Keratinocyte (primary cell): ENCODE data around the gene PRSS50. TPM values are rescaled to one million over a fixed set of nuclear protein-coding genes. Genes with fewer than 3 reads are reported as not detected.
A peak's percentile ranks its signal among the peaks of the same experiment; 100 is the strongest.

Experiments used
- DNase-seq: peaks from one replicate; pipeline ENCODE4 v3.0.0-alpha.2; 2011; ENCODE audit warnings: low read depth, missing footprints, low spot score
- FAIRE-seq: peaks from 2 replicates; lab custom pipeline; 2011; peaks lifted over from hg19 to GRCh38; lab: Jason Lieb, UNC
- H2AFZ ChIP-seq: 2 replicates; pipeline ENCODE4 v1.6.0; 2012; ENCODE audit warnings: low read length, control low read depth, inconsistent platforms; ENCODE audit not compliant: control insufficient read depth
- H3K27ac ChIP-seq: 2 replicates; pipeline ENCODE4 v1.5.1; 2011; ENCODE audit warnings: low read length; ENCODE audit not compliant: control insufficient read depth, insufficient read depth
- H3K27me3 ChIP-seq: 3 replicates; pipeline ENCODE4 v1.6.0; 2011; ENCODE audit warnings: low read length; ENCODE audit not compliant: control insufficient read depth, insufficient read depth; ENCODE audit errors: extremely low read depth
- H3K36me3 ChIP-seq, 2 experiments: 2 replicates in 1 of 2; 3 replicates in 1 of 2; pipeline ENCODE4 v1.5.1; 2011; ENCODE audit warnings: low read length in 2 of 2, mild to moderate bottlenecking in 1 of 2; ENCODE audit not compliant: control insufficient read depth in 2 of 2, insufficient read depth in 2 of 2; ENCODE audit errors: extremely low read depth in 1 of 2
- H3K4me1 ChIP-seq: 3 replicates; pipeline ENCODE4 v1.5.1; 2011; ENCODE audit warnings: low read length; ENCODE audit not compliant: control insufficient read depth, insufficient read depth; ENCODE audit errors: extremely low read depth
- H3K4me2 ChIP-seq: 3 replicates; pipeline ENCODE4 v1.6.0; 2011; ENCODE audit warnings: low read depth, low read length; ENCODE audit not compliant: control insufficient read depth, insufficient read depth; ENCODE audit errors: extremely low read depth
- H3K4me3 ChIP-seq, 3 experiments: fragments of 200-600 bp in 1 of 3; sonication (generic) in 1 of 3; 2 replicates in 2 of 3; 3 replicates in 1 of 3; pipeline ENCODE4 v1.5.1; 2011 to 2016; ENCODE audit warnings: low read length in 3 of 3, mild to moderate bottlenecking in 3 of 3, control low read depth in 2 of 3, inconsistent platforms in 1 of 3, low read depth in 1 of 3, mixed read lengths in 1 of 3, mixed run types in 1 of 3, moderate library complexity in 1 of 3; ENCODE audit not compliant: control insufficient read depth in 2 of 3, insufficient read depth in 2 of 3; ENCODE audit errors: extremely low read depth in 1 of 3
- H3K79me2 ChIP-seq: 2 replicates; pipeline ENCODE4 v1.6.0; 2012; ENCODE audit warnings: low read length; ENCODE audit not compliant: control insufficient read depth, insufficient read depth
- H3K9ac ChIP-seq: 3 replicates; pipeline ENCODE4 v1.6.0; 2011; ENCODE audit warnings: low read length; ENCODE audit not compliant: control insufficient read depth, insufficient read depth; ENCODE audit errors: extremely low read depth
- H3K9me1 ChIP-seq: 3 replicates; pipeline ENCODE4 v1.6.0; 2011; ENCODE audit warnings: low read length; ENCODE audit not compliant: control insufficient read depth, insufficient read depth; ENCODE audit errors: extremely low read depth
- H3K9me3 ChIP-seq: 2 replicates; pipeline ENCODE4 v1.5.1; 2012; ENCODE audit warnings: low read depth, low read length; ENCODE audit not compliant: control insufficient read depth
- H4K20me1 ChIP-seq: 3 replicates; pipeline ENCODE4 v1.6.0; 2011; ENCODE audit warnings: low read length; ENCODE audit not compliant: control insufficient read depth, insufficient read depth; ENCODE audit errors: extremely low read depth
- EZH2 ChIP-seq: IDR thresholded peaks from one replicate; pipeline ENCODE4 v1.6.1; 2012; ENCODE audit warnings: inconsistent platforms, mild to moderate bottlenecking, low read length, moderate library complexity
- dilution Hi-C: fragments of 300-500 bp; cut with MboI; formaldehyde crosslinking; loops from one replicate; pipeline ENCODE4 v1.7.0; 2020; ENCODE audit warnings: low sequenced_read_pairs; ENCODE audit not compliant: extremely low pct_ligation_motif_present
- polyA plus RNA-seq, 5 experiments: library from polyadenylated mRNA; depleted of rRNA in 3 of 5; stranded (reverse) in 3 of 5; stranded (forward) in 1 of 5; unstranded in 1 of 5; fragments of >200 nt; gene quantifications; 1 replicate in 1 of 5; 2 replicates in 3 of 5; 3 replicates in 1 of 5; pipeline versions ENCODE4 v1.2.1 to v1.2.3, GENCODE V29; 2011 to 2012; ENCODE audit warnings: missing spikeins in 2 of 5, low read depth in 1 of 5, low replicate concordance in 1 of 5
- TF ChIP-seq, protein P1 (sequence below), 3 experiments: IDR thresholded peaks in 1 of 3; conservative IDR thresholded peaks in 1 of 3; optimal IDR thresholded peaks in 1 of 3; 2 replicates in 2 of 3; 3 replicates in 1 of 3; pipeline versions ENCODE3 to v1.5.1; 2011; ENCODE audit warnings: low read length in 3 of 3, mild to moderate bottlenecking in 3 of 3, moderate library complexity in 2 of 3, control low read depth in 1 of 3, inconsistent platforms in 1 of 3; ENCODE audit not compliant: insufficient read depth in 2 of 3; ENCODE audit errors: extremely low read depth in 1 of 3

Gene PRSS50
- polyA plus RNA-seq, 1 donor (not counting 4 experiments of a cell fraction or from before 2014, with no cell fraction given) = not detected

DNA sequence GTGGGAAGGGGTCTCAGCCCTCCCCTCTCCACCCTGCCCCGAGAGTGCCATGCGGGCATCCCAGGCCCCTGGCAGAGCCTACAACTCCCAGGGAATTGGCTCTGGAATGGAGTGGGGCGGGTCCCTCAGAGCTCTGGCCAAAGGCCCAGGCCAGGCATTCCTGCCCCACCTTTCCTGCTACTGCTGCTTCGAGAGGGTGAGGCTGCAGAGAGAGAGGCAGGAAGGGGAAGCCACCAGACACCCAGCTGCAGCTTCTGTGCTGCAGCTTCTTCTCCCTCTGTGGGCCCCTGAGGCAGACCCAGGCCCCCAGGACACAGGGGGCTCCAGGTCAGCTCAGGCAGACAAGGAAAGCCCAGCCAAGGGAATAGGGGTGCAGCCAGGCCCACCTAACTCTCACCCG lies 26.9 kb downstream of the PRSS50 start:
- TF ChIP-seq, protein P1, sequence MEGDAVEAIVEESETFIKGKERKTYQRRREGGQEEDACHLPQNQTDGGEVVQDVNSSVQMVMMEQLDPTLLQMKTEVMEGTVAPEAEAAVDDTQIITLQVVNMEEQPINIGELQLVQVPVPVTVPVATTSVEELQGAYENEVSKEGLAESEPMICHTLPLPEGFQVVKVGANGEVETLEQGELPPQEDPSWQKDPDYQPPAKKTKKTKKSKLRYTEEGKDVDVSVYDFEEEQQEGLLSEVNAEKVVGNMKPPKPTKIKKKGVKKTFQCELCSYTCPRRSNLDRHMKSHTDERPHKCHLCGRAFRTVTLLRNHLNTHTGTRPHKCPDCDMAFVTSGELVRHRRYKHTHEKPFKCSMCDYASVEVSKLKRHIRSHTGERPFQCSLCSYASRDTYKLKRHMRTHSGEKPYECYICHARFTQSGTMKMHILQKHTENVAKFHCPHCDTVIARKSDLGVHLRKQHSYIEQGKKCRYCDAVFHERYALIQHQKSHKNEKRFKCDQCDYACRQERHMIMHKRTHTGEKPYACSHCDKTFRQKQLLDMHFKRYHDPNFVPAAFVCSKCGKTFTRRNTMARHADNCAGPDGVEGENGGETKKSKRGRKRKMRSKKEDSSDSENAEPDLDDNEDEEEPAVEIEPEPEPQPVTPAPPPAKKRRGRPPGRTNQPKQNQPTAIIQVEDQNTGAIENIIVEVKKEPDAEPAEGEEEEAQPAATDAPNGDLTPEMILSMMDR (optimal IDR thresholded peaks at IDR 0.05 in 1 of 3, IDR thresholded peaks at IDR 0.05 in 1 of 3, conservative IDR thresholded peaks at IDR 0.05 in 1 of 3; ENCODE audit: extremely low read depth in 1 of 3, insufficient read depth in 2 of 3, low read length in 3 of 3) = no peak
- TF ChIP-seq EZH2 = no peak
- peak; percentile 88 for FAIRE-seq
- Histone ChIP-seq H4K20me1 (no peaks in the 10 kb centered on the region), H3K4me1 (peaks cover 37% of the 10 kb centered on the region), H3K36me3 (peaks cover 35% of the 10 kb centered on the region in 2 experiments), H3K27me3 (no peaks in the 10 kb centered on the region), H3K4me2 (peak overlapping the region; percentile 60), H3K9ac (peak overlapping the region; percentile 99), H3K9me3 (no peaks in the 10 kb centered on the region), H3K79me2 (peaks cover 22% of the 10 kb centered on the region), H3K27ac (peak overlapping the region; percentile 86), H2AFZ (no peak overlapping the region), H3K9me1 (peaks cover 2% of the 10 kb centered on the region), H3K4me3 (peak overlapping the region in 2 of 3 experiments; percentile 39 to 48)
- dilution Hi-C loops = no loop called here
- DNase-seq = no peak

GRCh38 chr3:46685446-46685845 lies 32.2 kb downstream of the PRSS50 start:
- dilution Hi-C loops = no loop called here
- Histone ChIP-seq H3K9ac (no peak overlapping the region), H3K36me3 (peaks cover 66 to 79% of the 10 kb centered on the region in 2 experiments), H3K4me1 (peaks cover 3% of the 10 kb centered on the region), H3K79me2 (peaks cover 17% of the 10 kb centered on the region), H3K4me3 (no peak overlapping the region), H3K27me3 (no peaks in the 10 kb centered on the region), H4K20me1 (no peaks in the 10 kb centered on the region), H2AFZ (no peak overlapping the region), H3K9me1 (peaks cover 2% of the 10 kb centered on the region), H3K27ac (no peak overlapping the region), H3K9me3 (no peaks in the 10 kb centered on the region), H3K4me2 (no peak overlapping the region)
- FAIRE-seq (no peak), DNase-seq (no peak)
- no peak for TF ChIP-seq EZH2
- TF ChIP-seq, protein P1 (optimal IDR thresholded peaks at IDR 0.05 in 1 of 3, IDR thresholded peaks at IDR 0.05 in 1 of 3, conservative IDR thresholded peaks at IDR 0.05 in 1 of 3; ENCODE audit: extremely low read depth in 1 of 3, insufficient read depth in 2 of 3, low read length in 3 of 3) = no peak
